Prostate gland (tissue), 2 donors: ENCODE measurements around the gene SRGAP1.

Source experiments
- CTCF ChIP-seq, 4 experiments: fragments of 200-600 bp in 2 of 4; fragments of 450-650 bp in 2 of 4; sonication (generic) in 2 of 4; IDR thresholded peaks; 1 replicate in 3 of 4; 2 replicates in 1 of 4; pipeline ENCODE4 v1.5.1; 2016 to 2019; ENCODE audit warnings: antibody characterized with exemption in 4 of 4, mild to moderate bottlenecking in 2 of 4, moderate library complexity in 2 of 4
- POLR2A ChIP-seq: fragments of 450-650 bp; IDR thresholded peaks from one replicate; pipeline ENCODE4 v1.6.1; 2016; ENCODE audit warnings: antibody characterized with exemption, mild to moderate bottlenecking

- no peak for TF ChIP-seq CTCF (IDR thresholded peaks at IDR 0.05)
- TF ChIP-seq POLR2A: no peak
Measured at GRCh38 chr12:64090047-64090446, 245.5 kb downstream of the SRGAP1 start.
